HG03571 (cell line): ENCODE data around the gene ALCAM.

ENCODE experiments used
- ATAC-seq: cut with Tn5 transposase; IDR thresholded peaks from one replicate; pipeline ENCODE4 v1.9.1; 2021; ENCODE audit not compliant: unreplicated experiment

The ALCAM gene

GRCh38 chr3:105619651-105620050, 252.9 kb downstream of the ALCAM start:
- no peak for ATAC-seq

GRCh38 chr3:105620236-105620635, 253.5 kb downstream of the ALCAM start:
- ATAC-seq: no peak

GRCh38 chr3:105622169-105622568, 255.5 kb downstream of the ALCAM start:
- no peak for ATAC-seq
